Mesodermal cell (in vitro differentiated cells): Measurements from ENCODE around the gene COG8. TPM values are rescaled to one million over a fixed set of nuclear protein-coding genes. Genes with fewer than 3 reads are reported as not detected.

Experiments used
- H3K27ac ChIP-seq: 2 replicates; pipeline ENCODE4 v1.7.0; 2013; ENCODE audit warnings: mild to moderate bottlenecking, low read depth, low read length, moderate library complexity; ENCODE audit not compliant: severe bottlenecking
- H3K36me3 ChIP-seq: 2 replicates; pipeline ENCODE4 v1.7.1; 2013; ENCODE audit warnings: mild to moderate bottlenecking, low read length, moderate library complexity; ENCODE audit not compliant: control insufficient read depth, insufficient read depth
- H3K4me1 ChIP-seq: one replicate; pipeline ENCODE4 v1.7.1; 2013; ENCODE audit warnings: mild to moderate bottlenecking, low read length; ENCODE audit not compliant: insufficient read depth, control insufficient read depth, poor library complexity, severe bottlenecking
- H3K4me3 ChIP-seq: 2 replicates; pipeline ENCODE4 v1.7.0; 2013; ENCODE audit warnings: low read length, control low read depth, mild to moderate bottlenecking; ENCODE audit not compliant: insufficient read depth, poor library complexity, severe bottlenecking; ENCODE audit errors: extremely low read depth
- H3K9me3 ChIP-seq: 2 replicates; pipeline ENCODE4 v1.7.1; 2013; ENCODE audit warnings: mild to moderate bottlenecking, low read length, moderate library complexity; ENCODE audit not compliant: control insufficient read depth
- WGBS, 2 experiments: methylation state at CpG; one replicate each; pipeline ENCODE4 v1.1.5; 2013; ENCODE audit warnings: missing lambda C conversion rate in 2 of 2; ENCODE audit not compliant: insufficient coverage in 2 of 2; 5-methylcytosine and 5-hydroxymethylcytosine counted together
- polyA plus RNA-seq, 2 experiments: library from polyadenylated mRNA; stranded (reverse); fragments of 50-300 nt; gene quantifications; one replicate each; pipeline ENCODE4 v1.2.3, GENCODE V29; 2013

COG8 gene, protein sequence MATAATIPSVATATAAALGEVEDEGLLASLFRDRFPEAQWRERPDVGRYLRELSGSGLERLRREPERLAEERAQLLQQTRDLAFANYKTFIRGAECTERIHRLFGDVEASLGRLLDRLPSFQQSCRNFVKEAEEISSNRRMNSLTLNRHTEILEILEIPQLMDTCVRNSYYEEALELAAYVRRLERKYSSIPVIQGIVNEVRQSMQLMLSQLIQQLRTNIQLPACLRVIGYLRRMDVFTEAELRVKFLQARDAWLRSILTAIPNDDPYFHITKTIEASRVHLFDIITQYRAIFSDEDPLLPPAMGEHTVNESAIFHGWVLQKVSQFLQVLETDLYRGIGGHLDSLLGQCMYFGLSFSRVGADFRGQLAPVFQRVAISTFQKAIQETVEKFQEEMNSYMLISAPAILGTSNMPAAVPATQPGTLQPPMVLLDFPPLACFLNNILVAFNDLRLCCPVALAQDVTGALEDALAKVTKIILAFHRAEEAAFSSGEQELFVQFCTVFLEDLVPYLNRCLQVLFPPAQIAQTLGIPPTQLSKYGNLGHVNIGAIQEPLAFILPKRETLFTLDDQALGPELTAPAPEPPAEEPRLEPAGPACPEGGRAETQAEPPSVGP
- 33.5 TPM for polyA plus RNA-seq (2013, experiment 1 of 2)
- 27.8 TPM for polyA plus RNA-seq (2013, experiment 2 of 2)

DNA sequence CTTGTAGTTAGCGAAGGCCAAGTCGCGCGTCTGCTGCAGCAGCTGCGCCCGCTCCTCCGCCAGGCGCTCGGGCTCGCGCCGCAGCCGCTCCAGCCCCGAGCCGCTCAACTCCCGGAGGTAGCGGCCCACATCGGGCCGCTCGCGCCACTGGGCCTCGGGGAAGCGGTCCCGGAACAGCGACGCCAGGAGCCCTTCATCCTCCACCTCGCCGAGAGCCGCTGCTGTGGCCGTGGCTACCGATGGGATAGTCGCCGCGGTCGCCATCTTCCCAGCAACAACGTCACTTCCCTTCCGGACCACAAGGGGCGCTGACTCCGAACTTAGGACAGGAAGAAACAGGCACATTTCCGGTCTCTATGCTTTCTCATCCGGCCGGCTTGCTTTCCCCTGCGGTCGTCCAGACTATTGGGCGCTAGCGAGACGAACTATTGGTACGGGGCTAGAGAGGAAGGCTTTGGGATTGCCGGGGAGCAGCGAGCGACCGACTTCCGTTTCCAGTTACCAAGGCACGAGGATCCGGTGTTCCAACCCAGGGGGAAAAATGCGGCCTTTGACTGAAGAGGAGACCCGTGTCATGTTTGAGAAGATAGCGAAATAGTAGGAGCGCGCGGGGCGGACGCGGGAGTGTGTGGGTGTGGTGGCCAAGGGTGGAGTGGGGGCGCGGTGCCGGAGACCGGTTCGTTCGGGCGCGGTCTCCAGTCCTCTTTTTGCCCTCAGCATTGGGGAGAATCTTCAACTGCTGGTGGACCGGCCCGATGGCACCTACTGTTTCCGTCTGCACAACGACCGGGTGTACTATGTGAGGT is at the start of gene COG8, which contains the start of gene NIP7:
COG8 (minus strand) TSS at position 276 of the 806 bp plus-strand sequence; CDS start at position 264, 12 bp downstream.
NIP7 (plus strand) TSS at position 484 of the 806 bp plus-strand sequence; CDS start at position 542, 58 bp downstream.
- Histone ChIP-seq H3K4me3 (peak within 1 kb of the TSS; percentile 99), H3K27ac (peak within 1 kb of the TSS; percentile 88), H3K4me1 (peaks cover 12% of the 10 kb centered on the region), H3K9me3 (no peaks in the 10 kb centered on the region), H3K36me3 (peaks cover 67% of the 10 kb centered on the region)
- WGBS, 2 experiments: 0% methylated on average over 66 to 70 of the region's 77 CpGs

DNA sequence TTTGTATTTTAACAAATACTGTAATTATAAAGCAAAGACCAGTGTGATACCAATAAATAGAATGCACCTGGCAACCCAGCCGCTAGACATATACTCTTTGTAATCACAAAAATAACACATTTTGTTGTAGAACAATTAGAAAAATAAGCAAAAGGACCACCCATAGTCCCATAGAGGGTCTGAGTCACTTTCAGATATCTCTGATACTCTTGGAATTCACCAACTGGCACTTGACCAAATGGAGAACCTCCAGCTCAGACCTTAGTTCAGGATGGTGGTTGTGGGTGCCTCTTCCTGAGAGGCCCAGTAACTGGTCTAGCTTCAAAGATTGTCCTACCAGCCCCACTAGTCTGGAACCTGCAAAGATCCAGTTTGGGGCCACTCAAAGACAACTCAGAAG is 47.2 kb upstream of the COG8 start:
- WGBS, 2 experiments: no CpG with 5 or more reads among the region's 1 CpG
- Histone ChIP-seq H3K27ac (no peak overlapping the region), H3K36me3 (peaks cover 28% of the 10 kb centered on the region), H3K4me1 (peaks cover 14% of the 10 kb centered on the region), H3K4me3 (no peak overlapping the region), H3K9me3 (no peaks in the 10 kb centered on the region)

DNA sequence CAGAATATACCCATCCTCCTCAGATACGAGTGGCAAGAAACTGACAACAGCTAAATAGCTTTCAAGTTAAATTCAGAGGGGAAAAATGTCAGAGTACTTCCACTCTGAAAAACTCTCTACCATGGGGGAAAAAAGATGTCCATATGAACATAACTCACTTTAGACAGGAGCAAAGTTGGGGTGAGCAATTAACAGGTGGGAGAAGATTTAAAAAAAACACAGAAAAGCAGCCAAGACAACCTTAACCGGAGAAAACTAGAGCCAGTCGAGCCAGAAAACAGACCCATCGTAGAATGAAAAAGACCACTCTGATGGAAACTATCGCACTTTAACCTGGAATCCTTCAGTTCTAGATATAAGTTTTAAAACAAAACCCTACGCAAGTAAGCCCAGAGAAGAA is 45.6 kb upstream of the COG8 start:
- 21 to 28% methylated on average over 5 of the region's 6 CpGs for WGBS, 2 experiments
- peaks cover 44% of the 10 kb centered on the region for H3K36me3 ChIP-seq
- peak overlapping the region; percentile 76 for H3K4me3 ChIP-seq
- no peaks in the 10 kb centered on the region for H3K9me3 ChIP-seq
- H3K4me1 ChIP-seq: peaks cover 14% of the 10 kb centered on the region
- H3K27ac ChIP-seq: peak overlapping the region; percentile 74

GRCh38 chr16:69382421-69382820 is 43.1 kb upstream of the COG8 start:
- H3K9me3 ChIP-seq: no peaks in the 10 kb centered on the region
- no CpG with 5 or more reads among the region's 2 CpGs for WGBS, 2 experiments

GRCh38 chr16:69381231-69381630 is 41.9 kb upstream of the COG8 start:
- Histone ChIP-seq H3K27ac (no peak overlapping the region), H3K9me3 (no peaks in the 10 kb centered on the region), H3K36me3 (peaks cover 79% of the 10 kb centered on the region), H3K4me1 (peaks cover 14% of the 10 kb centered on the region), H3K4me3 (no peak overlapping the region)
- WGBS, 2 experiments: 100% methylated on average over 2 of the region's 2 CpGs; no CpG with 5 or more reads in 1 of the 2 experiments

More at GRCh38 chr16:69382421-69382820, 43.1 kb upstream of the COG8 start:
- peaks cover 14% of the 10 kb centered on the region for H3K4me1 ChIP-seq
- peaks cover 69% of the 10 kb centered on the region for H3K36me3 ChIP-seq
- no peak overlapping the region for H3K4me3 ChIP-seq
- no peak overlapping the region for H3K27ac ChIP-seq

GRCh38 chr16:69378760-69379159 is 39.4 kb upstream of the COG8 start:
- Histone ChIP-seq H3K36me3 (peaks cover 93% of the 10 kb centered on the region), H3K4me3 (no peak overlapping the region), H3K4me1 (peaks cover 4% of the 10 kb centered on the region), H3K9me3 (no peaks in the 10 kb centered on the region), H3K27ac (no peak overlapping the region)
- 88 to 100% methylated on average over 1 of the region's 1 CpG for WGBS, 2 experiments

GRCh38 chr16:69378036-69378435 is 38.7 kb upstream of the COG8 start:
- Histone ChIP-seq H3K4me1 (no peaks in the 10 kb centered on the region), H3K9me3 (no peaks in the 10 kb centered on the region), H3K36me3 (peaks cover 92% of the 10 kb centered on the region), H3K4me3 (no peak overlapping the region), H3K27ac (no peak overlapping the region)
- 100% methylated on average over 1 of the region's 1 CpG for WGBS, 2 experiments

- no peaks in the 10 kb centered on the region for H3K9me3 ChIP-seq
- 92 to 96% methylated on average over 2 to 9 of the region's 10 CpGs for WGBS, 2 experiments
- no peaks in the 10 kb centered on the region for H3K4me1 ChIP-seq
- H3K36me3 ChIP-seq: peaks cover 92% of the 10 kb centered on the region
- no peak overlapping the region for H3K4me3 ChIP-seq
- no peak overlapping the region for H3K27ac ChIP-seq
Observed at GRCh38 chr16:69376393-69377059, 37.2 kb upstream of the COG8 start.

- no peaks in the 10 kb centered on the region for H3K9me3 ChIP-seq
- H3K27ac ChIP-seq: no peak overlapping the region
- H3K36me3 ChIP-seq: peaks cover 88% of the 10 kb centered on the region
- no peak overlapping the region for H3K4me3 ChIP-seq
- H3K4me1 ChIP-seq: peaks cover 12% of the 10 kb centered on the region
- WGBS, 2 experiments: no CpG with 5 or more reads among the region's 1 CpG
Observed at GRCh38 chr16:69373019-69373418, 33.7 kb upstream of the COG8 start.

DNA sequence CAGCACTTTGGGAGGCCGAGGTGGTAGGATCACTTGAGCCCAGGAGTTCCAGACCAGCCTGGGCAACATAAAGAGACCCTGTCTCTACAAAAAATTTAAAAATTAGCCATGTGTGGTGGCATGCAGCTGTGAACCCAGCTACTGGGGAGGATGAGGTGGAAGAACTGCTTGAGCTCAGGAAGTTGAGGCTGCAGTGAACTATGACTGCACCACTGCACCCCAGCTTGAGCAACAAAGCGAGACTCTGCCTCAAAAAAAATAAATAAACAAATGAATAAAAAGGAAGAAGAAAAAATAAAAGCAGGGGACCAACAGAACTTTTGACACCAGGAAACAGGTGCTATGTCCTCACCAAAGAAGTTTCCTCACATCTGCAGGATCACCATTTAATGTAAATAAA is 32.2 kb upstream of the COG8 start:
- Histone ChIP-seq H3K4me1 (peaks cover 23% of the 10 kb centered on the region), H3K36me3 (peaks cover 86% of the 10 kb centered on the region), H3K4me3 (no peak overlapping the region), H3K9me3 (no peaks in the 10 kb centered on the region), H3K27ac (no peak overlapping the region)
- 100% methylated on average over 1 of the region's 2 CpGs; no CpG with 5 or more reads in 1 of the 2 experiments for WGBS, 2 experiments
